Kidney tubule cell (primary cell): ENCODE measurements around the gene MOGAT1.
"Not testable (repeated sequence)": the region's sequence is repeated elsewhere in the genome, so short reads cannot be mapped to it uniquely, and the experiment has no call there.

Experiments used
- DNase-seq: peaks from one replicate; pipeline ENCODE4 v3.0.0-alpha.2; 2018; ENCODE audit warnings: low spot score

MOGAT1 gene

DNA sequence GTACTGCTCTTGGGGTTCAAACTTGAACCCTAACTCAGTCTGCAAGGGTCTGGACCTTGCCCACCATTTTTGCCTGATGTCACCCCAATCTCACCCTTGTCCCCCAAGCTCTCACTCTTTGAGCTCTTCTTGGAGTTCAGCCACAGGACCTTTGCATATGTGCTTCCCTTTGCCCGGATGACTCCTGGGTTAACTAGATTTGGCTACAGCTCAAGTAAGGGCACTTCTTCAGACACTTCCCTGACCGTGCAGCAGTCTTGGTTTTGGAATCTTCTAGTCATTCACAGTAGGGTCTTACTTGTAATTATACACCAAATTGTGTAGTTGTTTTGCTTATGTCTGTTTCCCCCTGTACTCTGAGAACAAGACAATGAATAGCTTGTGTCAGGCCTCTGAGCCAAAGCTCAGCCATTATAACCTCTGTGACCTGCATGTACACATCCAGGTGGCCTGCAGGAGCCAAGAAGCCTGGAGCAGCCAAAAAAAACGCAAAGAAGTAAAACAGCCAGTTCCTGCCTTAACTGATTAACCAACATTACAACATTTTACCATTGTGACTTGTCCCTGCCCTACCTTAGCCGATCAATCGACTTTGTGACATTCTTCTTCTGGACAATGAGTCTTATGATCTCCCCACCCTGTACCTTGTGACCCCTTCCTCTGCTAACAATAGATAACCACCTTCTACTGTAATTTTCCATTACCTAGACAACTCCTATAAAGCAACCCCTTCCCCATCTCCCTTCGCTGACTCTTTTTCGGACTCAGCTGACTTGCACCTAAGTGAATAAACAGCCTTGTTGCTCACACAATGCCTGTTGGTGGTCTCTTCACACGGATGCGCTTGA lies 1.0 kb upstream of the MOGAT1 start:
- DNase-seq: no peak

DNA sequence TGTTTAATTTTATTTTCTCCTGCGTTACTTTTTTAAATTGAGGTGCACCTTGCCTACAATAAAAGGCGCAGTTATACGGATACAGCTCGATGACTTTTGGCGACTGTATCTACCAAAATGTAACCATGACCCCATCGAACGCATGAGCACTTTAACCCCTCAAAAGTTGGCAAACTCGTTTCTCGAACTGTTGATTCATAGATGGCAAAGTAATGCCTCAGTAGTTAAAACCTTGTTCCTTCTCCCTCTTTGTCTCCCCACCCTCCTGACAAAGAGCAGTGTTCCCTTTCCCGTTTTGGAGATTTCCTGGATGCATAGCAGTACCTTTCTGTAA lies 577 bp downstream of the MOGAT1 start:
- DNase-seq: peak; percentile 14

DNA sequence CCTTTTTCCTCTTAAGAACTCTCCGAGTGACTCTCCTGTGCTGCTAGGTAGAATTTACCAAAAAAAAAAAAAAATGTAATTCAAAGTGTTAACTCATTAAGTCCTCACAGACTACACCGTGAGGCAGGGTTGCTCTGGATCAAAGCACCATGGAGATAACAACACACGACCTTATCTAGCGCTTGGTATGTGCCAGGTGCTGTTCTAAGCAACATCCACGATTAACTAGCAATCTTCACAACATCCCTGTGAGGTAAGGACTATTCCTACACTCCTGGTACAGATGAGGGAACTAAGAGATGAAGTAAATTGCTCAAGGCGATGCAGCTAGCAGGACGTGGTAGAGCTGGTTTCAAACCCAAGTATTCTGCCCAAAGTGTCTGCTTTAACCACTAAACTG lies 1.8 kb downstream of the MOGAT1 start:
- DNase-seq: no peak

- DNase-seq: peak; percentile 4
Measured at GRCh38 chr2:222673883-222674282, 2.4 kb downstream of the MOGAT1 start.

DNA sequence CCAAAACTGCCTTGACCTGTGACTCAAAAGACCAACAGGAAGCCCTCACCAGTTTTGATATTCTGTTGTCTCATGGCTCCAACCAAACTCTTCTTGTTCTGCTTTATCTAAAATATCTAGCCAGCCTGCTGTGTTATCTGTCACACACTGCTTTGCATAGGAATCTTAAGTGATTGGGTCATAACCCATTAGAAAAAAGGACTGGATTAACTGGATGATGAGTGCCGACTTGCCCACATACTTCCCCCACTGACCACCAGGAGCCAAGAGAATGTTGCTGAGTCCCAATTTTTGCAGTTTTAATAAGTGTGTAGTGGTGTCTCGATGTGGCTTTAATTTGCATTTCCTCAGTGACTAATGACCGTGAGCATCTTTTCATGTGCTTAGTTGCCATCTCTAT lies 6.5 kb downstream of the MOGAT1 start:
- DNase-seq: no peak

GRCh38 chr2:222683805-222684204 lies 12.3 kb downstream of the MOGAT1 start:
- DNase-seq: no peak

- DNase-seq: no peak
Measured at GRCh38 chr2:222686086-222686750, 14.8 kb downstream of the MOGAT1 start.

DNA sequence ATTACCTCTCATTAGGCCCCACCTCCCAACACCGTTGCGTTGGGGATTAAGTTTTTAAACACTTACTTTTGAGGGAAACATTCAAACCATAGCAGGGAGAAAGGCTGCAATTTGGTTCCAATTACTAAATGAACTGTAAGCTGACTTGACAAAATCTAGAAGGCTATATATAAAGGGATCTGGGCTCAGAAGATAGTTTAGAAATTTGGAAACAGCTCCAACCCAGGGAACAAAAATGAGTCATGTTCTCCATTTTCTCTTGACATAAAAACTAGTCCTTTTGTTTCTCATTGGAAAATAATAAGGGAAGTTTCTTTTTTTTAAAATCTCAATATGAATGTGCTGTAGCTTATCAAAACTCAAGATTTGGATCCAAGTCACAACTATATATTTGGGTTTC lies 17.5 kb downstream of the MOGAT1 start:
- no peak for DNase-seq

- no peak for DNase-seq
Measured at GRCh38 chr2:222689322-222689721, 17.9 kb downstream of the MOGAT1 start.

DNA sequence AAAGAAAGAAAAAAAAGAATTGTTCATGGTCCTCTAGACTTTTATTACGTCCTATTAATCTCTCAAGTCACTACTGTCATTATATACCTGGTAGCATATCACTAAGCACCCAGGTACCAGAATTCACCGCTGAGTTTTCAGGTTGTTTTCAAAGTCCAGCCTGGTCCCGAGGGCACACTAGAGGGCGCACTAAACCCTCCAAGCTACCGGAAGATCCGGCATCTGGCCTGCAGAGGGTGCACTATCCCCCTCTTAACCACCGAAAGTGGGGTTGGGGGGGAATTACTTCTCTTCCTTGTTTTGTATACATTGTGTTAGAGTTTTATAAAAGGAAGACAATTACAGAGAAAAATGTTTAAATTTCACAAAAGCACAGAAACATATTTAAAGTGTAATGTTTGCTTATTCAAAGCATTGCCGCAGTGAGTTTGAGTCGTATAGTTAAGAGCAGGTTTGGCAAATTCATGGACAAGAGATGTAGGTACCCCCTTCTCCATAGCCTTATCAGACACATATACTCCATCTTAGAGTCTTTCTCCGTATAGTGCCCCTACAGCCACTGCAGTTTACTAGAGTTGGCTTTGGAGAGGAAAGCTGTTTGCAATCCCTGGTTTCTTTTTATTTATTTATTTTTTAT lies 19.2 kb downstream of the MOGAT1 start:
- peak; percentile 76 for DNase-seq

DNA sequence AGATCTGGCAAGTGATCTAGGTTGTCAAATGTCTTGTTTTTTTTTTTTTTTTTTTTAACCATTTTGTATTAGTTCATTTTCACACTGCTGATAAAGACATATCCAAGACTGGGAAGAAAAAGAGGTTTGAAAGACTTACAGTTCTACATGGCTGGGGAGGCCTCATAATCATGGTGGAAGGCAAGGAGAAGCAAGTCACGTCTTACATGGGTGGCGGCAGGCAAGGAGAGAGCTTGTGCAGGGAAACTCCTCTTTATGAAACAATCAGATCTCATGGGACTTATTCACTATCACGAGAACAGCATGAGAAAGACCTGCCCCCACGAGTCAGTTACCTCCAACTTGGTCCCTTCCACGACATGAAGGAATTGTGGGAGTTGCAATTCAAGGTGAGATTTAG lies 22.0 kb downstream of the MOGAT1 start:
- DNase-seq: not testable (repeated sequence)

- DNase-seq: peak; percentile 59
Measured at GRCh38 chr2:222693837-222694236, 22.4 kb downstream of the MOGAT1 start.

DNA sequence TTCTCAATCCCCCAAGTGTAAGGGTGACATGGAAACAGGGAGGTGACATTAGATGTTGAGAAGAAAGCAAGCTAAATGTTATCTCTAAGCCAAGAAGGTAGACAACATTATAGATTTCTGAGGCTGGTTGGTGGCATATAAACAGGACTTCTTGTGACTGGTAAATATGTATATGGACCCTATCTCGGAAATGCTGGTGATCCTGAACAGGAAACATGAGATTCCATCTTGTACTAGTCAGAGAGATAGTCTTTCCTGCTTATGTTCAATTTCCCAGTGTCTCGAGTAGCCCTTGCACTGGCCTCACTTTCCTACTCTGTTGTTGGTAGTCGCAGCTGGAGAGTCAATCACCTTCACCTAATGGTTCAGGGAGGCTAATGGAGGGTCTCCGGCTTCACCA lies 26.8 kb downstream of the MOGAT1 start:
- DNase-seq: no peak

DNA sequence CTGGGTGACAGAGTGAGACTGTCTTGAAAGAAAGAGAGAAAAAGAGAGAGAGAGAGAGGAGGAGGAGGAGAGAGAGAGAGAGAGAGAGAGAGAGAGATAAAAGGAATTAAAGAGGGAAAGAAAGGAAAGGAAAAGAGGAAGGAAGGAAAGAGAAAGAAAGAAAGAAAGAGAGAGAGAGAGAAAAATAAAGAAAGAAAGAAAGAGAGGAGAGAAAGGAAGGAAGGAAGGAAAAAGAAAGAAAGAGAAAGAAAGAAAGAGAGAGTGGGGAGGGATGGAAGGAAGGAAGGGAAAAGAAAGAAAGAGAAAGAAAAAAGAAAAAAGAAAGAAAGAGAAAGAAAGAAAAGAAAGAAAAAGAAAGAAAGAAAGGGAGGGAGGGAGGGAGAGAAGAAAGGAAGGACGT lies 29.8 kb downstream of the MOGAT1 start:
- DNase-seq: no peak

DNA sequence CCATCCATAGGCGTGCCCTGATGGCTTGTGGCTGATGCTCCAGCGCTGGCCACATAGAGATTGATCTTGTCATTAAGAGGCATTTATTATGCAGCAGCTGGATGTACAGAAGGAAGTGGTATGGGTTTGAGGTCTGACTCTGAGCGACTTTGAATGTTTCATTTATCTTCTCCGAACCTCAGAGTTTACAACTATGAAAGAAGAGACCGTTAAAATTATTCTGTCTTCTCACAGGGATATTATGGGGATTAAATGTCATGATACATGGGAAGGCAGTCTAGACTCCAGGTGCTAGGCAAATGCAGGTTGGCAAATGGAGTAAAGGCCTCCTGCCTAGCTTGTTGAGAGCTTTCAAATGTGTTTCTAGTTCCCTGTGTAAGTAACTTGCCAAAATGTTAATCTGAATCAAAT lies 30.3 kb downstream of the MOGAT1 start:
- no peak for DNase-seq

GRCh38 chr2:222703091-222703490 lies 31.6 kb downstream of the MOGAT1 start:
- no peak for DNase-seq

GRCh38 chr2:222703886-222704285 lies 32.4 kb downstream of the MOGAT1 start:
- no peak for DNase-seq

GRCh38 chr2:222706616-222707015 lies 35.2 kb downstream of the MOGAT1 start:
- no peak for DNase-seq

GRCh38 chr2:222707102-222707688 lies 35.7 kb downstream of the MOGAT1 start:
- no peak for DNase-seq

- peak; percentile 87 for DNase-seq
Measured at GRCh38 chr2:222707689-222708273, 36.3 kb downstream of the MOGAT1 start.

DNA sequence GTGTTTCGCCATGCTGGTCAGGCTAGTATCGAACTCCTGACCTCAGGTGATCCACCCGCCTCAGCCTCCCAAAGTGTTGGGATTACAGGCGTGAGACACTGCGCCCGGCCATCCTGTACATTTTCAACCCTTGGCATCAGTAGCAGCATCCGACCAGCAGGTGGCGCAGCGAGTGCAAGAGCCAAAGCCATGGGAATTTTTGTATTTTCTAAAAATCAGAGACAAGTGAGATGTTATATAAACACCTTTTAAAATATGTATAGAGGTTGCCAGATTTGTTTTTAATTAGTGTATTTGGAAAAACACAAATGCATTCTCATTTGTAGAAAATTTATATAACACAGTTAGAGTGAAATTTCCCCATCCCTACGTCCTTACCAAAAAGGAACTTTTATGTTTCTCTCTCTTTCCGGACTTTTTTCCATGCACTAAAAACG lies 36.8 kb downstream of the MOGAT1 start:
- DNase-seq: peak; percentile 76

DNA sequence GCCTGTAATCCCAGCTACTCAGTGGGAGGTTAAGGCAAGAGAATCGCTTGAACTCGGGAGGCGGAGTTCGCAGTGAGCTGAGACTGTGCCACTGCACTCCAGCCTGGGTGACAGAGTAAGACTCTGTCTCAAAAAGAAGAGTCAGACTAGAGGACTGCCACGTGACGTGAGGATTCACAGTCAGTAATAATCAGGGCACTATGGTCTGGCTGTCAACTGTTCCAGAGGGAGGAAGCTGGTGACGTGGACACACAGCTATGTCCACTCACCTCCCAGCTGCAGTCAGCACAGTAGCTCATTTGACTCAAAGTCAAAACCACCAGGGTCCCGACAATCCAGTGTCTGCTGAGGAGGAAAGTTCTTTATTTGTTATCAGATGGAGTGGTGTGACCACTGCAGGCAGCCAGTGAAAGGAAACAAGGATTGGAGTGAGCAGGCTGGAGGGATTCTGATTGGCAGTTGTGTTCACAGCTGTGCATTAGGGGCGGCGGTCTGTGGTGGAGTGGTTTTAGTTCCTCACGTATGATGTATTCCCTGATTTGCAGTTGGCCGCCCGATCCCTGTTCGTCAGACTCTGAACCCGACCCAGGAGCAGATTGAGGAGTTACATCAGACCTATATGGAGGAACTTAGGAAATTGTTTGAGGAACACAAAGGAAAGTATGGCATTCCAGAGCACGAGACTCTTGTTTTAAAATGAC lies 37.9 kb downstream of the MOGAT1 start:
- peak; percentile 90 for DNase-seq
